ENCODE measurements around the gene ZMIZ1. TPM values are rescaled to one million over a fixed set of nuclear protein-coding genes. Genes with fewer than 3 reads are reported as not detected.

The ZMIZ1 gene
- total RNA-seq, 2 experiments from 2014 or later = 14.6 to 15.5 TPM

- peaks cover 48% of the 10 kb centered on the region for H3K4me1 ChIP-seq (ENCODE audit: insufficient read depth, low read length)
- H3K4me3 ChIP-seq (ENCODE audit: low read length) = no peak overlapping the region
- DNase-seq = no peak
- no peaks in the 10 kb centered on the region for H3K36me3 ChIP-seq (ENCODE audit: insufficient read depth, low read length)
- ChIA-PET POLR2A (no interaction called here), CTCF (no interaction called here)
- H3K9me3 ChIP-seq (ENCODE audit: control insufficient read depth in 1 of 2, insufficient read depth in 1 of 2, low read length in 2 of 2) = no peaks in the 10 kb centered on the region
- H3K27ac ChIP-seq (ENCODE audit: low read depth in 1 of 2, low read length in 2 of 2) = no peak overlapping the region
- H3K27me3 ChIP-seq (ENCODE audit: control insufficient read depth in 1 of 2, insufficient read depth in 2 of 2, low read length in 2 of 2) = no peaks in the 10 kb centered on the region
- intact Hi-C loops (cut with DNase I, micrococcal nuclease) = no loop called here
- Mint-ChIP-seq H3K36me3 (ENCODE audit: low read depth) (no peaks in the 10 kb centered on the region), H3K4me3 (no peak overlapping the region), H3K9me3 (no peaks in the 10 kb centered on the region), H3K27me3 (no peaks in the 10 kb centered on the region), H3K27ac (no peak overlapping the region), H3K4me1 (ENCODE audit: low read depth) (peaks cover 64% of the 10 kb centered on the region)
- ATAC-seq (ENCODE audit: poor library complexity) = no peak
- TF ChIP-seq, protein P1, sequence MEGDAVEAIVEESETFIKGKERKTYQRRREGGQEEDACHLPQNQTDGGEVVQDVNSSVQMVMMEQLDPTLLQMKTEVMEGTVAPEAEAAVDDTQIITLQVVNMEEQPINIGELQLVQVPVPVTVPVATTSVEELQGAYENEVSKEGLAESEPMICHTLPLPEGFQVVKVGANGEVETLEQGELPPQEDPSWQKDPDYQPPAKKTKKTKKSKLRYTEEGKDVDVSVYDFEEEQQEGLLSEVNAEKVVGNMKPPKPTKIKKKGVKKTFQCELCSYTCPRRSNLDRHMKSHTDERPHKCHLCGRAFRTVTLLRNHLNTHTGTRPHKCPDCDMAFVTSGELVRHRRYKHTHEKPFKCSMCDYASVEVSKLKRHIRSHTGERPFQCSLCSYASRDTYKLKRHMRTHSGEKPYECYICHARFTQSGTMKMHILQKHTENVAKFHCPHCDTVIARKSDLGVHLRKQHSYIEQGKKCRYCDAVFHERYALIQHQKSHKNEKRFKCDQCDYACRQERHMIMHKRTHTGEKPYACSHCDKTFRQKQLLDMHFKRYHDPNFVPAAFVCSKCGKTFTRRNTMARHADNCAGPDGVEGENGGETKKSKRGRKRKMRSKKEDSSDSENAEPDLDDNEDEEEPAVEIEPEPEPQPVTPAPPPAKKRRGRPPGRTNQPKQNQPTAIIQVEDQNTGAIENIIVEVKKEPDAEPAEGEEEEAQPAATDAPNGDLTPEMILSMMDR (IDR thresholded peaks at IDR 0.05) = no peak
Measured at GRCh38 chr10:79089632-79090031, 20.9 kb downstream of the ZMIZ1 start.

DNA sequence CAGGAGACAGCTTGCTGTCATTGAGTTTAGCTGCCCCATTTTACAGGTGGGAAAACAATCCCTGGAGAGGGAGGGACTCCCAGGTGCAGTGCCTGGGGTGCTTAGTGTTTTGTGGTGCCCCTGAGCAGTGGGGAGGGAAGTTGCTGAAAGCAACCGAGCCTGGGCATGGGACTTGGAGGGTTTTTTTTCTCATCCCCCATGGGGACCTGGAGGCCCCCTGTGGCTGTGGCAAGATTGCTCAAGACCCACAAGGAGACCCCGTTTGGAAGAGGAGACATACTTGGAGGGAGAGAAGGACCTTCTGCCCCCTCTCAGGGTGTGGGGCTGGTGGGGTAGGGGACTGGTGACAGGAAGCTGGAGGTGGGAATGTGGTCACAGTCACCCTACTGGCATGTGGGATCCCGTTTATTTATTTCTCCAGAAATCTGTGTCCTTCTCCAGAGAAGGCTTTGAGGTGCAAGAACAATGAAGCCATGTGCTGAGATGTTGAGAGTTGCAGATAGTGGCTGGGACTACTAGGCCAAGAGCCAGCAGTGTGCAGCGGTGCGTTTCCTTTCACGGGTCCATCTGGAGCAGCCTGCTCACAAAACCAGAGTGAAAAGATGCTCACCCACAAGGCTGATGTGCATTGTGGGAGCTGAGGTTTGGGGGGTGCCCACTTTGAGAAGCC is 21.5 kb downstream of the ZMIZ1 start:
- POLR2A ChIA-PET = no interaction called here
- Histone ChIP-seq H3K4me3 (ENCODE audit: low read length) (no peak overlapping the region), H3K36me3 (ENCODE audit: insufficient read depth, low read length) (no peaks in the 10 kb centered on the region), H3K4me1 (ENCODE audit: insufficient read depth, low read length) (peaks cover 43% of the 10 kb centered on the region), H3K9me3 (ENCODE audit: control insufficient read depth in 1 of 2, insufficient read depth in 1 of 2, low read length in 2 of 2) (no peaks in the 10 kb centered on the region), H3K27me3 (ENCODE audit: control insufficient read depth in 1 of 2, insufficient read depth in 2 of 2, low read length in 2 of 2) (no peaks in the 10 kb centered on the region), H3K27ac (ENCODE audit: low read depth in 1 of 2, low read length in 2 of 2) (no peak overlapping the region)
- CTCF ChIA-PET = no interaction called here
- Mint-ChIP-seq H3K4me3 (no peak overlapping the region), H3K27me3 (no peaks in the 10 kb centered on the region), H3K36me3 (ENCODE audit: low read depth) (no peaks in the 10 kb centered on the region), H3K9me3 (no peaks in the 10 kb centered on the region), H3K4me1 (ENCODE audit: low read depth) (peaks cover 59% of the 10 kb centered on the region), H3K27ac (no peak overlapping the region)
- TF ChIP-seq, protein P1 (IDR thresholded peaks at IDR 0.05) = no peak
- no peak for DNase-seq
- no peak for ATAC-seq (ENCODE audit: poor library complexity)
- intact Hi-C loops (cut with DNase I, micrococcal nuclease) = no loop called here

DNA sequence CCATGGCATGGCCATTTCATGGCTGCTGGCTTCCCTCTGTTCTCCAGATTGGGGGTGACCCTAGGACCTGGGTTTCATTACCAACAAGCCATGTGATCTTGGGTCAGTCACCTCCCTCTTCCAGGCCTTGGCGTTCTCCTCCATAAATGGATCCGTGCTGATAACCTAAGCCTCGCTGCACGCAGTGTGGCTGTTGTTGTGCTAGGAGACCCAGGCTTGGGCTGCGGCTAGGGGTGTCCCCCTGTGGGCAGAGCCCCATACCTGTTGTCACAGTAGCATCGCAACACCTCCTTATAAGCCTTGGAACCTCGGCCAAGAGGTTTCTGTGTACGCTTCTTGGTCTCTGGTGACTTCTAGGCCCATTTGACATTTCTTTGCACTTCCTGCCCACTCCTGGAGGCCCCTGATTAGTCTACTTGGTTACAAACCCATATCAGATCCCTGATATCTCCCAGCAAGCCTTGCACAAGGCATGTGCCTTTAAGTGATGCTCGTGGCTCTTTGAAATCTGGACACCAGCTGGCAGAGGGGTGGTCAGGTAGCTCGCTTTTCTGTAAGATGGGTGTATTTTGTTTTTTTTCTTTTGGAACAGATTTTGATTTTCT is 23.6 kb downstream of the ZMIZ1 start:
- Histone ChIP-seq H3K9me3 (ENCODE audit: control insufficient read depth in 1 of 2, insufficient read depth in 1 of 2, low read length in 2 of 2) (no peaks in the 10 kb centered on the region), H3K4me1 (ENCODE audit: insufficient read depth, low read length) (peaks cover 35% of the 10 kb centered on the region), H3K27me3 (ENCODE audit: control insufficient read depth in 1 of 2, insufficient read depth in 2 of 2, low read length in 2 of 2) (no peaks in the 10 kb centered on the region), H3K27ac (ENCODE audit: low read depth in 1 of 2, low read length in 2 of 2) (no peak overlapping the region), H3K36me3 (ENCODE audit: insufficient read depth, low read length) (no peaks in the 10 kb centered on the region), H3K4me3 (ENCODE audit: low read length) (no peak overlapping the region)
- POLR2A ChIA-PET = interaction anchor here (0.7 kb wide), 1 partner anchor 336 kb away, joined by 3 read pairs; no protein-coding TSS in a partner anchor
- TF ChIP-seq, protein P1 (IDR thresholded peaks at IDR 0.05) = no peak
- intact Hi-C loops (cut with DNase I, micrococcal nuclease) = no loop called here
- DNase-seq = no peak
- CTCF ChIA-PET = no interaction called here
- H3K36me3 Mint-ChIP-seq (ENCODE audit: low read depth) = no peaks in the 10 kb centered on the region
- H3K27ac Mint-ChIP-seq = no peak overlapping the region
- ATAC-seq (ENCODE audit: poor library complexity) = no peak
- no peak overlapping the region for H3K4me3 Mint-ChIP-seq
- peaks cover 46% of the 10 kb centered on the region for H3K4me1 Mint-ChIP-seq (ENCODE audit: low read depth)
- no peaks in the 10 kb centered on the region for H3K9me3 Mint-ChIP-seq
- H3K27me3 Mint-ChIP-seq = no peaks in the 10 kb centered on the region

Data from CD4-positive, alpha-beta T cell (primary cell).